Measurements from ENCODE around the gene ZNF91. TPM values are rescaled to one million over a fixed set of nuclear protein-coding genes. Genes with fewer than 3 reads are reported as not detected.

The ZNF91 gene
- total and polyA plus RNA-seq, 8 donors: 6.4 to 139 (median 110) TPM

GRCh38 chr19:23409392-23410048 is 14.2 kb upstream of the ZNF91 start:
- H3K27ac ChIP-seq: no peak overlapping the region
- no peak overlapping the region for H3K4me3 ChIP-seq
- 76 to 89% (median 82%) methylated on average over 17 to 21 of the region's 21 CpGs for WGBS, 5 donors
- intact Hi-C loops (cut with DNase I; ENCODE audit: low total_unique reads): no loop called here
- H3K9me3 ChIP-seq: no peaks in the 10 kb centered on the region
- H3K36me3 ChIP-seq: no peaks in the 10 kb centered on the region
- TF ChIP-seq POLR2A (IDR thresholded peaks at IDR 0.05): no peak
- TF ChIP-seq, protein P1, sequence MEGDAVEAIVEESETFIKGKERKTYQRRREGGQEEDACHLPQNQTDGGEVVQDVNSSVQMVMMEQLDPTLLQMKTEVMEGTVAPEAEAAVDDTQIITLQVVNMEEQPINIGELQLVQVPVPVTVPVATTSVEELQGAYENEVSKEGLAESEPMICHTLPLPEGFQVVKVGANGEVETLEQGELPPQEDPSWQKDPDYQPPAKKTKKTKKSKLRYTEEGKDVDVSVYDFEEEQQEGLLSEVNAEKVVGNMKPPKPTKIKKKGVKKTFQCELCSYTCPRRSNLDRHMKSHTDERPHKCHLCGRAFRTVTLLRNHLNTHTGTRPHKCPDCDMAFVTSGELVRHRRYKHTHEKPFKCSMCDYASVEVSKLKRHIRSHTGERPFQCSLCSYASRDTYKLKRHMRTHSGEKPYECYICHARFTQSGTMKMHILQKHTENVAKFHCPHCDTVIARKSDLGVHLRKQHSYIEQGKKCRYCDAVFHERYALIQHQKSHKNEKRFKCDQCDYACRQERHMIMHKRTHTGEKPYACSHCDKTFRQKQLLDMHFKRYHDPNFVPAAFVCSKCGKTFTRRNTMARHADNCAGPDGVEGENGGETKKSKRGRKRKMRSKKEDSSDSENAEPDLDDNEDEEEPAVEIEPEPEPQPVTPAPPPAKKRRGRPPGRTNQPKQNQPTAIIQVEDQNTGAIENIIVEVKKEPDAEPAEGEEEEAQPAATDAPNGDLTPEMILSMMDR (IDR thresholded peaks at IDR 0.05): no peak
- no peak for TF ChIP-seq POLR2AphosphoS5 (IDR thresholded peaks at IDR 0.05)
- no peak for TF ChIP-seq EP300 (IDR thresholded peaks at IDR 0.05)
- no peaks in the 10 kb centered on the region for H3K4me1 ChIP-seq
- DNase-seq: no peak
- H3K27me3 ChIP-seq: no peaks in the 10 kb centered on the region

- Histone ChIP-seq H3K27me3 (no peaks in the 10 kb centered on the region), H3K9me3 (peaks cover 0 to 5% (median 0%) of the 10 kb centered on the region in 4 donors), H3K4me3 (no peak overlapping the region), H3K4me1 (no peaks in the 10 kb centered on the region), H3K36me3 (no peaks in the 10 kb centered on the region), H3K27ac (no peak overlapping the region)
- DNase-seq: no peak
- intact Hi-C loops (cut with DNase I; ENCODE audit: low total_unique reads): no loop called here
- WGBS, 5 donors: 92 to 100% (median 95%) methylated on average over 2 of the region's 2 CpGs
- TF ChIP-seq, protein P1 (IDR thresholded peaks at IDR 0.05): no peak
- TF ChIP-seq POLR2AphosphoS5 (IDR thresholded peaks at IDR 0.05): no peak
- TF ChIP-seq POLR2A (IDR thresholded peaks at IDR 0.05): no peak
- no peak for TF ChIP-seq EP300 (IDR thresholded peaks at IDR 0.05)
These were observed 12.4 kb upstream of the ZNF91 start for GRCh38 chr19:23407616-23408133.

- intact Hi-C loops (cut with DNase I; ENCODE audit: low total_unique reads): no loop called here
- Histone ChIP-seq H3K27ac (no peak overlapping the region), H3K4me1 (no peaks in the 10 kb centered on the region), H3K27me3 (no peaks in the 10 kb centered on the region), H3K9me3 (peaks cover 0 to 5% (median 0%) of the 10 kb centered on the region in 4 donors), H3K36me3 (no peaks in the 10 kb centered on the region), H3K4me3 (no peak overlapping the region)
- TF ChIP-seq, protein P1 (IDR thresholded peaks at IDR 0.05): no peak
- TF ChIP-seq EP300 (IDR thresholded peaks at IDR 0.05) (no peak), POLR2AphosphoS5 (IDR thresholded peaks at IDR 0.05) (no peak), POLR2A (IDR thresholded peaks at IDR 0.05) (no peak)
- no peak for DNase-seq
- 91 to 98% (median 96%) methylated on average over 3 of the region's 3 CpGs for WGBS, 5 donors
These were observed 11.4 kb upstream of the ZNF91 start for GRCh38 chr19:23406721-23407120.

GRCh38 chr19:23406091-23406490 is 10.8 kb upstream of the ZNF91 start:
- DNase-seq: no peak
- no peak for TF ChIP-seq POLR2AphosphoS5 (IDR thresholded peaks at IDR 0.05)
- TF ChIP-seq, protein P1 (IDR thresholded peaks at IDR 0.05): no peak
- TF ChIP-seq POLR2A (IDR thresholded peaks at IDR 0.05): no peak
- TF ChIP-seq EP300 (IDR thresholded peaks at IDR 0.05): no peak
- Histone ChIP-seq H3K4me3 (no peak overlapping the region), H3K4me1 (no peaks in the 10 kb centered on the region), H3K27me3 (no peaks in the 10 kb centered on the region), H3K36me3 (no peaks in the 10 kb centered on the region), H3K27ac (no peak overlapping the region), H3K9me3 (peaks cover 0 to 5% (median 0%) of the 10 kb centered on the region in 4 donors)
- intact Hi-C loops (cut with DNase I; ENCODE audit: low total_unique reads): no loop called here
- 68 to 95% (median 87%) methylated on average over 2 of the region's 2 CpGs for WGBS, 5 donors
